ENCODE measurements around the gene BMPR1A. TPM values are rescaled to one million over a fixed set of nuclear protein-coding genes. Genes with fewer than 3 reads are reported as not detected.

The BMPR1A gene
- total RNA-seq, 1 donor from 2014 or later: 84.7 TPM

GRCh38 chr10:86753051-86753450, 3.4 kb upstream of the BMPR1A start:
- Mint-ChIP-seq H3K27ac (peak overlapping the region; percentile 69), H3K27me3 (no peaks in the 10 kb centered on the region), H3K4me1 (ENCODE audit: unreplicated experiment) (peaks cover 28% of the 10 kb centered on the region), H3K36me3 (peaks cover 9% of the 10 kb centered on the region), H3K4me3 (peak overlapping the region; percentile 93), H3K9me3 (no peaks in the 10 kb centered on the region)
- DNase-seq (ENCODE audit: extremely low spot score, unreplicated experiment): no peak
- no peak for TF ChIP-seq CTCF (conservative IDR thresholded peaks at IDR 0.05)

GRCh38 chr10:86753638-86754434, 2.6 kb upstream of the BMPR1A start:
- Mint-ChIP-seq H3K27ac (peak overlapping the region; percentile 69), H3K4me3 (peak overlapping the region; percentile 93), H3K9me3 (no peaks in the 10 kb centered on the region), H3K36me3 (peaks cover 9% of the 10 kb centered on the region), H3K27me3 (no peaks in the 10 kb centered on the region), H3K4me1 (ENCODE audit: unreplicated experiment) (peaks cover 31% of the 10 kb centered on the region)
- no peak for DNase-seq (ENCODE audit: extremely low spot score, unreplicated experiment)
- TF ChIP-seq CTCF (conservative IDR thresholded peaks at IDR 0.05): no peak

GRCh38 chr10:86755454-86755739, 1.0 kb upstream of the BMPR1A start:
- Mint-ChIP-seq H3K27me3 (no peaks in the 10 kb centered on the region), H3K4me3 (peak overlapping the region; percentile 93), H3K27ac (peak overlapping the region; percentile 95), H3K36me3 (peaks cover 9% of the 10 kb centered on the region), H3K9me3 (no peaks in the 10 kb centered on the region), H3K4me1 (ENCODE audit: unreplicated experiment) (peaks cover 44% of the 10 kb centered on the region)
- no peak for DNase-seq (ENCODE audit: extremely low spot score, unreplicated experiment)
- TF ChIP-seq CTCF (conservative IDR thresholded peaks at IDR 0.05): no peak

- H3K4me1 Mint-ChIP-seq (ENCODE audit: unreplicated experiment): peaks cover 49% of the 10 kb centered on the region
- H3K27me3 Mint-ChIP-seq: no peaks in the 10 kb centered on the region
Measured at GRCh38 chr10:86755740-86756510, 494 bp upstream of the BMPR1A start.

More at GRCh38 chr10:86755740-86756510, 494 bp upstream of the BMPR1A start:
- H3K36me3 Mint-ChIP-seq: peaks cover 9% of the 10 kb centered on the region
- peak; percentile 98 for DNase-seq (ENCODE audit: extremely low spot score, unreplicated experiment)
- H3K4me3 Mint-ChIP-seq: peak overlapping the region; percentile 93
- no peaks in the 10 kb centered on the region for H3K9me3 Mint-ChIP-seq
- peak overlapping the region; percentile 95 for H3K27ac Mint-ChIP-seq
- no peak for TF ChIP-seq CTCF (conservative IDR thresholded peaks at IDR 0.05)
